Breast epithelium (tissue), 3 donors: ENCODE results near the gene GRM4.

Experiments
- POLR2A ChIP-seq: fragments of 450-650 bp; IDR thresholded peaks from one replicate; pipeline ENCODE4 v1.6.1; 2016; ENCODE audit warnings: antibody characterized with exemption, mild to moderate bottlenecking, moderate library complexity
- POLR2AphosphoS5 ChIP-seq, 3 donors: sonication (generic); formaldehyde crosslinking; IDR thresholded peaks; one replicate each; pipeline ENCODE4 v1.6.1; 2017; ENCODE audit warnings: antibody characterized with exemption in 3 of 3
- TF ChIP-seq, protein P1 (sequence below), 3 donors: fragments of 450-650 bp; IDR thresholded peaks; one replicate each; pipeline ENCODE4 v1.5.1; 2016 to 2017; ENCODE audit warnings: antibody characterized with exemption in 3 of 3, mild to moderate bottlenecking in 3 of 3, moderate library complexity in 3 of 3

DNA sequence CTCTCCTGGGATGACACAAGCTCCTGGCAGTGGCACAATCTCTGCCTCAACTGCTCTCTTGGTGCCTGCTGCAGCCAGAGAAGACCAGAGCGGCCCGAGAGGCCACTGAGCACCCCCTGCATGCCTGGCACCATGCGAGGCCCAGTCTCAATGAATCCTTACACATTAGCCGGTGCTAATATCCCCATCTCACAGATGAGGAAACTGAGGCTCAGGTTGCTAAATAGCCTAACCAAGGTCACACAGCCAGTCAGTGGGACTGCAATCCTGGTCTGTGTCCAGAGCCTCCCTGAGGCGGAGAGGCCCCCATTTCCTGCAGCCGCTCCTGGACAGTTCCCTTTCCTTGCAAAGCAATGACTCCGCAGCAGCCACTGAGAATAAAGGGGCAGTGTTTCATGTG is 81.2 kb downstream of the GRM4 start:
- TF ChIP-seq, protein P1, sequence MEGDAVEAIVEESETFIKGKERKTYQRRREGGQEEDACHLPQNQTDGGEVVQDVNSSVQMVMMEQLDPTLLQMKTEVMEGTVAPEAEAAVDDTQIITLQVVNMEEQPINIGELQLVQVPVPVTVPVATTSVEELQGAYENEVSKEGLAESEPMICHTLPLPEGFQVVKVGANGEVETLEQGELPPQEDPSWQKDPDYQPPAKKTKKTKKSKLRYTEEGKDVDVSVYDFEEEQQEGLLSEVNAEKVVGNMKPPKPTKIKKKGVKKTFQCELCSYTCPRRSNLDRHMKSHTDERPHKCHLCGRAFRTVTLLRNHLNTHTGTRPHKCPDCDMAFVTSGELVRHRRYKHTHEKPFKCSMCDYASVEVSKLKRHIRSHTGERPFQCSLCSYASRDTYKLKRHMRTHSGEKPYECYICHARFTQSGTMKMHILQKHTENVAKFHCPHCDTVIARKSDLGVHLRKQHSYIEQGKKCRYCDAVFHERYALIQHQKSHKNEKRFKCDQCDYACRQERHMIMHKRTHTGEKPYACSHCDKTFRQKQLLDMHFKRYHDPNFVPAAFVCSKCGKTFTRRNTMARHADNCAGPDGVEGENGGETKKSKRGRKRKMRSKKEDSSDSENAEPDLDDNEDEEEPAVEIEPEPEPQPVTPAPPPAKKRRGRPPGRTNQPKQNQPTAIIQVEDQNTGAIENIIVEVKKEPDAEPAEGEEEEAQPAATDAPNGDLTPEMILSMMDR (IDR thresholded peaks at IDR 0.05): no peak
- TF ChIP-seq POLR2A: no peak
- no peak for TF ChIP-seq POLR2AphosphoS5 (IDR thresholded peaks at IDR 0.05)
